Measurements from ENCODE around the gene SRGAP2.
"Not testable (repeated sequence)": the region's sequence is repeated elsewhere in the genome, so short reads cannot be mapped to it uniquely, and the experiment has no call there.

- not testable (repeated sequence) for TF ChIP-seq POLR2A, CTCF (IDR thresholded peaks at IDR 0.05)
Observed at GRCh38 chr1:206219514-206220331, 16.4 kb downstream of the SRGAP2 start.
